GM21447 (cell line): ENCODE results near the gene CHMP1A.

Source experiments
- ATAC-seq: cut with Tn5 transposase; IDR thresholded peaks from one replicate; pipeline ENCODE4 v1.9.1; 2021; ENCODE audit not compliant: unreplicated experiment

The CHMP1A gene

DNA sequence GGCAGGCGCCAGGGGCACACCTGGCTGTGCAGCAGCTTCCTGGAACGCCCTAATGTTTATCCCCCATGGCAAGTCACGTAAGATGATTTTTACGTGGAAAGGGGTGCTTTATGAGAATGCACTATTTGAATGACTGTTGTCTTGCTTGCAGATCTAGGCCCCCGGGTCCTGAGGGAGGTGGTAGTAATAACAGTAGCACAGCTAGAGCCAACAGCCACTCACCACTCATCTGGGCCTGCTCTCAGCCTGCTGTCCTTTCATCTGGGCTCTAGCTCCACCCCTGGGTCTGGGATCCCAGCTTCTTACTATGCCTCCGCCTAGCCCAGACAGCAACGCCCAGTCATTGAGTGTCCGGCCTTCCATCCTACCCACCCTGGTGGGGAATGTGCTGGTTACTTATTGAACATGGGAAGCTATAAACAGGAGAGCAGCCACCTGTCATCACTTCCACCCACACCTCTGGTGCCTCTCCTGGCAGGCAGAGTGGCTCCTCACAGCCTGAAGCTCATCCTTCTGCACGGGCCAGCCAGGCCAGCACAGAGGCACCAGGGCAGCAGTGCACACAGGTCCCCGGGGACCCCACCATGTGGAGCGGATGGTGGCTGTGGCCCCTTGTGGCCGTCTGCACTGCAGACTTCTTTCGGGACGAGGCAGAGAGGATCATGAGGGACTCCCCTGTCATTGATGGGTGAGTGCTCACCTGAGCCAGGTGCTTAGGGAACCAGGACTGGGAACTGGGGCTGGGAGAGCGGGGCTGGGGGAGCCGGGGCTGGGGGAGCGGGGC lies 27.5 kb downstream of the CHMP1A start:
- ATAC-seq, result no peak

DNA sequence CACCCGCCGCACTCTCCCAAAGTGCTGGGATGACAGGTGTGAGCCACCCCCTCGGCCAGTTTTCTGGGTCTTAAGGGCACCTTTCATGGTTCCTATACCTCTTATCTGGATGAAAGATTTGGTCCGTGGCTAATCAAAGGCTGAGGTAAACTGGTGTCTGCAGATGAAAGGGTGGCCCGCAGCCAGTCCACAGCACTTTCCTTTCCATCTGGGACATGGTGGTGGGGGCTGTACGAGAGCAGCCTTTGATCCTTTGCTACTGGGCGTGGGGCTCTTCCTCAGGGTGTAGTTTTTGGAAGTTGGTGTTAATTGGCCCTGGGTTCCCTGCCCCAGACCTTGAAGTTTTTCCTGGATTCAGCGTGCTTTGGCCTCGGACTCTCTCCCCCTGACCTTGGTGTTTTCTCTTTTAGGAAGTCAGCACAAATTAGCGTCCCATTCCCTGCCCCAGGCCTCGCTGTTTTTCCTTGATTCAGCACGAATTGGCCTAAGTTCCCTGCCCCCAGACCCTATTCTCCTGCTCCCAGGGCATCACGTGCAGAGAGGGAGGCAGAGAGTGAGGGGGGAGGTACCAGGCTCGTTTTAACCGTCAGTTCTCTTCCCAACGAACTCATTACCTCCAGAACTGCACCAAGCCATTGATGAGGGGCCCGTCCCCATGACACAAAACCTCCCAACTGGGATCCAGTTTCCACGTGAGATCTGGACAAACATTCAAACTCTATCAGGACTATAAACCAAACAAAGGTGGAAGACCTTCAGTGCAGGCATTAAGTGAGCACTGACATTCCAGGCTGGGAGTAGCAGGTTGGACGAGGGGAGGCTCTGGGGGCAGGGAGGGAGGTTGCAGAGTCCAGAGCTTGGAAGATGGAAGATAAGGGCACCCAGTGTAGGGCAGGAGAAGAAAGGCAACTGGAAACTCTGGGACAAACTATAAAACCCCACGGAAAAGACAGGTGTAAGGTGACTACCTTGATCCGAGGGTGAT lies 32.4 kb downstream of the CHMP1A start:
- no peak for ATAC-seq

DNA sequence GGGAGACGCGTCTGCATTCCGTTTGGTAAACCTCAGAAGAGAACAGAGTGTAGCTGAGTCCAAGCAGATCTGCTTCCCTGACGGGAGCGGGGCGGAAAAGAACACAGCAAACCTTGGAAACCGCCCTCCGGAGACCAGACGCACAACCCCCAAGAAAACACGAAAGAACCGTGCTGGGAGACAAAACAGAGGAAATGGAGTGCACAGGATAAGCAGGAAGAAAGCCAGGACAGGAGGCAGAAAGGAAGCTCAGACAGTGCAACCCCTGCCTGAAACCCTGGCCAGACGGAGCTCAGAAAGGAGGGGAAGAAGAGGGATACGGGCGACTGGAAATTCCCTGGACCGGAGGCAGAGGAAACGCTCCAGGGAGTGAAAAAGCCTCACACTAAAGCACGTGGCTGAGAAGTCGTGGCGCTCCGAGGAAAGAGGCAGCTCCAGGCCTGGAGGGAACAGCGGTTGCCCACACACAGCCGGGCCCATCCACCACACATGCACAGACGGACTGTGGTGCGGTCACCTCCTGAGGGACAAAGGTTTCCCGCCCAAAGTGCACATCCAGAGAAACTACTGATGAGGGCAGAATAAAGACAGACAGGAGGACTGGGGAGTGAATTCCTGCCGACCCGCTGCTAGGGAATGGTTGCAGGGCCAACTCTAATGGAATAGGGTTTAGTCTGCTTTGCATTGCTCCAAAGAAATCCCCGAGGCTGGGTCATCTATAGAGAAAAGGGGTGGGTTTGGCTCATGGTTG lies 33.8 kb downstream of the CHMP1A start:
- no peak for ATAC-seq

DNA sequence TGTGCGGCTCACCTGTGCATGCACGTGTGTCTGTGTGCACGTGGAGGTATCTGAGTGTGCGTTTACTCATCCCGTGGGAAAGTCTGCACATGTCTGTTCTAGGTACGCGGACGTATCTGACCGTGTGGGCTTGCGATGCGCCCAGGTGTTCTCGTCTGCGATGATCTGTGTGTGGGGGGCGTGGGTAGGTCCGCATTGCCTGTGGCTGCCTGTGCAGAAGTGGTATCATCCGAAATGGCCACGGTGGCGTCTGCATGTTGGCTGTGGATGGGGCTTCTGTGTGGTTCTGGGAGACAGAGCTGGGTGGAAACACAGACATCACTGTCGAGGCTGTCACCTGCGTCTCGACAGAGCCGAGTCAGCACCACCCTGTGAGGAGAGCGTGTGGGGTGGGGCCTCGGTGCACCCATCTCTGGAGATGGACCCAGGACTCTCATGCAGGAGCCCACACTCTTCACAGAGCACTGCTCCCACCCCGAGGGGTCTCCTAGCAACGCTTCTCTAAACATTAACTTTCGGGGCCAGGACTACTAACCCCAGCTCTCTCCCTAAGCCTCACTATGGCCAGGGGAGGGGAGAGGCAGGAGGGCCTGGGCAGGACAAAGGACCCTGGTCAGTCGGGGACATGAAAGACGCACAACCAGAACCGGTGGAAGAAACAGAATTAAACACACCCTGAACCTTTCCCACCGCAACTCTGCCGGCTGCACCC lies 35.7 kb downstream of the CHMP1A start:
- ATAC-seq, result no peak

DNA sequence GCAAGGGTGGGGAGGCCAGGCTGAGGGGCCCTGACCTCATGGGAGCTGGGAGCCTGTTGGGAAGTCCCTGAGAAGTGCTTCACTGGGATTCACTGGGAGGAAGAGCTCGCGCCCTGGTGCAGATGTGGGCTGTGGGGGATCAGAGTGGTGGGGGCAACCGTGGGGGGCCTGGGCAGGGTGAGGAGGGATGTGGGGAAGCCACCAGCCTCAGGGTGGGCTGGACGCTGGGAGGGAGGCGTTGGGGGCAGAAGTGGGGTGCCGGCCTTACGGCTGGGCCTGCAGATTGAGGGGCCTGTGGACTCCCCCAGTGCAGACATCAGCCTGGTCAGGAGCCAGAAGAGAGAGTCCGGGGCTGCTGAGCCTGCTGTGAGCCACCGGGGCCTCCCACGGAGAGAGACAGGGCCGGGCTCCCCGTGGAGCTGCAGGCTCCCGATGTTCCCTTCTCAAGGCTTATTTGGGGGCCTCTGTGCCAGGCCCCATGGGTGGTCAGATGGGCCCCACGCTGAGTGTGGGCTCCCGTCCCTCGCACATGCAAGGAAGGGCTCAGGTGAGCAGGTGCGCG lies 36.3 kb downstream of the CHMP1A start:
- ATAC-seq, result no peak

DNA sequence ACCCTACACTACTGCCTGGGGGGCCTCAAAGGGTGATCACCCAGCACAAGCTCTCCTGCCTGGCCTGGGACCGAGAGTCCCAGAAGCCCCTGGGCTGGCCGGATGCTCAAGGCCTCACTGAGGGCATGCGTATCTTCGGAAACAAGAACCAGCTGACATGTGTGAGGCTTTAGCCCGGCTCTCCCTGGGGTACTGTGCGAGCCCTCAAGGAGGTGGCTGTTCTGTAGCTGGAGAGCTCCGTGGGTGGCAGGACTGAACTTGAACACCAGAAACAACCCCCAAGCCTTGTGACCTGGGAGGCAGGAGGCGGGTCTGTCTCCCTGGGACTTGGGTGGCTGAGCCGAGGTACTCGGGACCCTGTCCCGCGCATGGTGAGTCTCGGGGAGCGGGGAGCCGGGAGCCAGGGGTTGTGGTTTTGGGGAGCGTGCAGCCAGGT lies 37.1 kb downstream of the CHMP1A start:
- ATAC-seq, result no peak

DNA sequence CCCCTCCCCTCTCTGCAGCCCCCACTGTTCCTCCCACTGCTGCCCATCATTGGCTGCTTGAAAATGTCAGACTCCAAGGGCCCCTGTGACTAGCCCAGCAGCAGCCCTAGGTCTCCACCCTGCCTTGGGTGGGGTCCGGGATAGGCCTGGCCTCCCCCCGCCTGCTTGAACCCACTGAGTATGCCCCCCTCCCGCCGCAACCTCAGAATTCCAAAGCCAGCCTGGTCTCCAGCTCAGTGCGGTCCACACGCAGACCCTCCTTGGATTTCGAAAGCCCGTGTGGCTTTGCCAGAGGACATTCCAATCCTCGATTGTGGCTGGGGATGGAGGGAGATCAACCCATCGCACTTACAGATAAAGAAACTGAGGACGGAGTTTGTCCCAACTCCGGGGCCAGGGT lies 37.7 kb downstream of the CHMP1A start:
- ATAC-seq, result no peak

DNA sequence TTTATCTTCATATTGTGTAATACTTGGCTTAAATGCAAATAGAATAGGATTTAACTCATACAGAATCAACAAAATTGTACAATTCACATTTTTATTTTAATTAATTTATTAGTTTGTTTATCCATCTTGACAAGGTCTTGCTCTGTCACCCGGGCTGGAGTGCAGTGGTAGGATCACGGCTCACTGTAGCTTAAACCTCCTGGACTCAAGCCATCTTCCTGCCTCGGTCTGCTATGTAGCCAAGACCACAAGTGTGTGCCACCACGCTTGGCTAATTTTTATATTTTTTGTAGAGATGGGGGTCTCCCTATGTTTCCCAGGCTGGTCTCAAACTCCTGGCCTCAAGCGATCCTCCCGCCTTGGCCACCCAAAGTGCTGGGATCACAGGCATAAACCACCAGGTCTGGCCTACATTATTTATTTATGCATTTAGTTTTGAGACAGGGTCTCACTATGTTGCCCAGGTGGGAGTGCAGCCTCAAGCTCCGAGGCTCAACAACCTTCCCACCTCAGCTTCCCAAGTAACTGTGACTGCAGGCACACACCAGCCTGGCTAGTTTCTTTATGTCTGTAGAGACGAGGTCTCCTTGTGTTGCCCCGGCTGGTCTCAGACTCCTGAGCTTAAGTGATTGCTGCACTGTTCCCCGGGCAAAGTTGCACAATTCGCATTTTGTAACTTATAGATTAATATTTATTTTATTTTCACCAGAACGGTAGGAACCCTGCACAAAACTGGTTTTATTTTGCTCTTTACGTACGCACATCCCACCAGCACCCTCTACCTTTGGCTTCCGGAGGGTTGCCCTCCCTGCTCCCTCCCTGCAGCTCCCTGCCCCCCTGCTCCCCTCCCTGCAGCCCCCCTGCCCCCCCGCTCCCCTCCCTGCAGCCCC lies 39.2 kb downstream of the CHMP1A start:
- ATAC-seq, result no peak

DNA sequence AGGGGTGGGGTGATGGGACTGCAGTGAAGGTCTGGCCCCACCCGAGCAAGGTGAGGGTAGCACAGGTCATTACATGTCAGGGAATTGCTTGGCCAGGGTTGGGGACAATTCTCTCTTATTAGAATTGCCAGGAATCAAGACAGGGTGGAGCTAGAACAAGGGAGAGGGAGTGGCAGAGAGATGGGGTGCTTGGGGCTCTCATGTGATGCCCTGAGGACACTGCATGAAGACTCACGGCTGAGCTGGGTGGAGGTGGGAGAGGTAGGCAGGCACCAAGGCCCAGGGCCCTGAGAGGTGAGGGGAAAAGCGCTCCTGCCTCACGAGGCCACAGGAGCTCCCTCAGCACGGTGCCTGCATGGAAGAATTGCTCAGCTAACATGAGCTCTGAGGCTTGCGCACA lies 40.5 kb downstream of the CHMP1A start:
- ATAC-seq, result no peak

DNA sequence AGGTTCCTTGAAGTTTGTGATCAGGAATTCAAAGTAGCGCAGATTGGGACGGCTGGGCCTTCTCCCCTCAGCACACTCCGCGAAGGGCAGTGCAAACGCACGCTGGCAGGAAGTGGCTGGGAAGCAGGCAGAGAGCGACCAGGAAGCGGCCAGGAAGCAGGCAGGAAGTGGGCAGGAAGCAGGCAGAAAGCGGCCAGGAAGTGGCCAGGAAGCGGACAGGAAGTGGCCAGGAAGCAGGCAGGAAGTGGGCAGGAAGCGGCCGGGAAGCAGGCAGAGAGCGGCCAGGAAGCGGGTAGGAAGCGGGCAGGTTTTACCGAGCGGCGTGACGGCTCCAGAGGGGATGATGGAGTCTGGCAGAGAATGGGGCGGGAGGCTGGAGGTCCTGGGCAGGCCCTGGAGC lies 40.9 kb downstream of the CHMP1A start:
- no peak for ATAC-seq

DNA sequence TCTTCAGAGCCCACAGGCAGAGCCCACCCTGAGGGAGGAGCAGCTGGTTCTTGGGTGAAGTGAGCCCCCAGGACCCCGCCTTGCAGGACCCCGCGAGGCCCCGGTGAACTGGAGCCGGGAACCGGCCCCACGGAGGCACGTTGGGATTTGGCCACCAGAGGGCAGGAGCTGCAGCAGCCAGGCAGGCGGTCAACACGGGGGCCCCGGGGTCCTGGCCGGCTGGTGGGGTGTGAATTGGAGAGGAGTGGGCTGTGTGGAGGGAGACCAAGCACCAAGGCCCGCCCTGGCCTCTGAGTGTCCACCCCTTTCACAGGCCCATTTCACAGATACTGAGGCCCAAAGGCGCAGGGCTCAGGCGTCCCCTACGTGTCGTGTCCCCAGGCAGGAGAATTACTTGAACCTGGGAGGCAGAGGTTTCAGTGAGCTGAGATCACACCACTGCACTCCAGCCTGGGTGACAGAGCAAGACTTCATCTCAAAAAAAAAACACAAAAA lies 41.9 kb downstream of the CHMP1A start:
- ATAC-seq, result no peak

DNA sequence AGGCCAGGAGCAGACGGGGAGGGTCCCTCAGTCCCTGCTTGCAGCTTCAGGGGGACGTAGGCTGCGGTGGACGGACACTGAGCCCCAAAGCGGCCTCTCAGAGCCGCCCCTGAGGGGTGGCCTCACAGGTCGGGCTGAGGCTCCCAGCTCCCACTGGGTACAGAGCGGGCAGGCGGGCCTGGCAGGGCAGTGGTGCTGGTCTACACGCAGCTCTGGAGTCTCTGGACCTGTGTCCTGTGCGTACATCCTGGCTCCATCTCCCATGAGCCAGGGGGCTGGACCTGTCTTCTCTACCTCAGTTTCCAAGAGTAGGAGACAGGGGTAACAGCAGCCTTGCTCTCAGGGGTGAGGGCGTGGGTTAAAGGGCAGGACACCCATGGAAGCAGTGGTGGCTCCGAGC lies 42.3 kb downstream of the CHMP1A start:
- ATAC-seq, result no peak

DNA sequence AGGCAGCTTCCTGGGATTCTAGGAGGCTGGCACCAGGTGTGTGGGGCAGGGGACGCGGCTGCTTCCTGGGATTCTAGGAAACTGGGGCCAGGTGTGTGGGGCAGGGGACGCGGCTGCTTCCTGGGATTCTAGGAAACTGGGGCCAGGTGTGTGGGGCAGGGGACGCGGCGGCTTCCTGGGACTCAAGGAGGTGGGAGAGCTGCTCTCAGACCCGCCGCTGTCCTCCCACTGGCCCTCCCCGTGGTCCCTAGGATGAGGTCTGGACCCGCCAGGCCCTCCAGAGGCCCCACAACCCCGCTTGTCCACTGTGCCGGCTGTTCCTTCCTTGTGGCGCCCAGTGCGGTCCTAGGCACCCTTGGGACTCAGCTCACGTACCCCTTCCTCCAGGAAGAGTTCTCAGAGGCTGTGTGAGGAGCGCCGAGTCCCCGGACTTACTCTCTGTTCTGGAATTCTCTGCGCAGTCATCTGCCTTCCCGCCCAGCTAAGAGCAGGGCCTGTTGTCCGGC lies 43.5 kb downstream of the CHMP1A start:
- no peak for ATAC-seq

DNA sequence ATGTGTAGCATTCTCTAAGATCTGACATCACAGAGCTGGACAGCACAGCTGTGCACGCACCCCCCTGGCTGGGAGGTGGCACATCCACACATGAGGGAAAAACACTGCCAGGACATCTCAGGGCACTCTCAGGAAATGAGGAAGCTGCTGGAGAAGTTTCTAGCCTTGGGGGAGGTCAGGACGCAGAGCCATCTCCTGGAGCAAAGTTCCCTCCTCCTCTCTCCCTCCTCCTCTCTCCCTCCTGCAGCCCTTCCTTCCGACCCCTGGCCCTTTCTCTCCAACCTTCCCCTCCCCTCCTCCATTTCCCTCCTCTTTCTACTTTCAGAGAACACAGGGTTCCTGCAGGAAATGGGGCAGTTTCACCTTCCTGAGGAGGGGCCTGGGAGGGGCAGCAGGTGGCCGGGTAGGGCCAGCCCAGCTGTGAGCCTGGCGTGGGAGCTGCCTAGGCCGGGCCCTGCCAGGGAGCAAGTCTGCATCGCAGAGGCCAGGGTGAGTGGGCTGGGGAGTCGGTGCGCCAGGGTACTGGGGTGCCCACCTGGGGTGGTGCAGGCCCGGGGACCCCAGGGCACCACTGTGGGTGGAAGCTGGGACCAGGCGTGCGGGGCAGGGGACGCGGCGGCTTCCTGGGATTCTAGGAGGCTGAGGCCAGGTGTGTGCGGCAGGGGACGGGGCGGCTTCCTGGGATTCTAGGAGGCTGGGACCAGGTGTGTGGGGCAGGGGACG lies 44.1 kb downstream of the CHMP1A start, which contains the start of gene DPEP1:
Gene DPEP1, plus strand, starts transcription at position 412 of the 723 bp plus-strand sequence. CDS start 16,769 bp downstream, outside the sequence.
- no peak for ATAC-seq

DNA sequence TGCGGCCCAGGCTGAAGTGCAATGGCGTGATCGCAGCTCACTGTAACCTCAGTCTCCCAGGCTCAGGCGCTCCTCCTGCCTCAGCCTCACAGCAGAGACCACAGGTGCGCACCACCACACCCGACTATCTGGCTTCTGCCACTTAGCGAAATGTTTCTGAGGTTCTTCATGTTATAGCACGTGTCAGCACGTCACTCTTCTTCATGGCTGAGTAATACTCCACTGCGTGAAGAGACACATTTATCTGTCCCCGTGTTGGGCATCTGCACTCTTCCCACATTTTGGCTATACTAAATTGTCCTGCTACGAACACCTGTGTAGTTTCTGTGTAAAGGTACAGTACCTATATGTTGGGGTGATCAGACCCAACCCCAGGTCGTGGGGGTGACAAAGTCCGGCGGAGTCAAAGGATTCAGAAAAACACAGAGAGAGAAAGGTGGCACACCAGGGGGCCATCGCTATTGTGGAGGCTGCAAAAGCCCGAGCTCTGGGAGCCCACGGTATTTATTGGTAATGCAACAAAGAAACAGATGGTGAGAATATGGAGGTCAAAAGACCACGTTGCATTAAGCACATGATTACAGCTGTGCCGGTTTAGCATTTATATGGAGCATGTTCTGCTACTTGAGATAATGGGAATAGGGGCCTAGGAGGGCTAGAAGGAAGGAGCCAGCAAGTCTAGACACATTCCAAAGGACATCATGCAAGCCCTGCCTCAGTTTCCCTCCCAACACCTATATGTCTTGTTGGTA lies 44.9 kb downstream of the CHMP1A start:
- no peak for ATAC-seq

DNA sequence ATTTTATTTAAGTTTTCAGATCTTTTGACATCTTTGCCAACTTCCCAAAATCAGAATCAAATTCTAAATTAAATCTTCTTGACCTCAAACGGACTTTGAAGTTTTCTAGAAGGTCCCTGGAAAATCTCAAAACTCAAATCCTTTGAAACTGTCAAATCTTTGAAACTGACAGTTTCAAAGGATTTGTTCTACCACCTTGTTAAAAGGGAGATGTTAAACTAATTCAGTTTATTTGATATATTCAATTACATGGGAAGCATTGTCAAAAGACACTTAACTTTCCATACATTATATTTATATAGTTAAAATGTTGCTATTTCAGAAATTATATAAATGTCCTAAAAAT lies 47.4 kb downstream of the CHMP1A start:
- no peak for ATAC-seq

DNA sequence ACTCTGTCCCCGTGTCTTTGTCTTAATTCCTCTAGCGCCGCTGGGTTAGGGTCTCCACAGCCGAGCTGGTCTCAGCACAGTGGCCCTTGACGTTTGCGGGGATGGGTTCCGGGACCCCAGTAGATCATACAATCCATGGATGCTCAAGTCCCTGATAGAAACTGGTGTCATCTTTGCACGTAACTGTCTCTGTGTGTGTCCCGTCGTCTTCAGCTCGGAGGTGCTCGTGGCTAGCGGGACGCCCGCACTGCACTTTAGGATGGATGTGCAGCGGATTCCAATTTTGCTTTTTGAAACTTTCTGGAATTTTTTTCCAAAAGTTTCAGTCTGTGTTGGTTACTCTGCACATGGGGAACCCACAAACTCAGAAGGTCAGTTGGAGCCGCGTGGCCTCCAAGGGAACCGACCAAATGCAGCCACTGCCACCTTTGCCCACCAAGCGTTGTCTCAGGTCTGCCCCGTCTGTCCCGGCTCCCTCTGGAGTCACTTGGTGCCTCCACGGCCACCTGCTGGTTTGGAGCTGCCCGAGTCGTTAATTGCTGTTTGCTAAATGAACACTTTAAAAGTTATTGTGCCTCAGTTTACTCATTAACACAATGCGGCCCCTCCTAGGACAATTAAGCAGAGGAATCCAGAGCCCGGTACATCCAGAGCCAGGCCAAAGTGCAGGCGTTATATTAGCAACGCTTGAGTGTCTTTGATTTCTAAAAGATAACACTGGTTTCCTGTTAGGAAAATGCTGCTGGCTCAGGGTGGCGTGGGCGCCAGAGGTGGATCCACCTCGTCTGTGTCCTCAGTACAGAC lies 49.4 kb downstream of the CHMP1A start:
- ATAC-seq, result no peak
